HG03558 (cell line): ENCODE measurements around the gene GNG7.
"Not testable (repeated sequence)": the region's sequence is repeated elsewhere in the genome, so short reads cannot be mapped to it uniquely, and the experiment has no call there.

Experiments used
- ATAC-seq: cut with Tn5 transposase; IDR thresholded peaks from one replicate; pipeline ENCODE4 v1.9.1; 2021; ENCODE audit warnings: moderate number of reproducible peaks; ENCODE audit not compliant: unreplicated experiment; ENCODE audit errors: extremely low read depth

GNG7 gene

GRCh38 chr19:2527171-2527570 lies 175.3 kb downstream of the GNG7 start:
- ATAC-seq: no peak

DNA sequence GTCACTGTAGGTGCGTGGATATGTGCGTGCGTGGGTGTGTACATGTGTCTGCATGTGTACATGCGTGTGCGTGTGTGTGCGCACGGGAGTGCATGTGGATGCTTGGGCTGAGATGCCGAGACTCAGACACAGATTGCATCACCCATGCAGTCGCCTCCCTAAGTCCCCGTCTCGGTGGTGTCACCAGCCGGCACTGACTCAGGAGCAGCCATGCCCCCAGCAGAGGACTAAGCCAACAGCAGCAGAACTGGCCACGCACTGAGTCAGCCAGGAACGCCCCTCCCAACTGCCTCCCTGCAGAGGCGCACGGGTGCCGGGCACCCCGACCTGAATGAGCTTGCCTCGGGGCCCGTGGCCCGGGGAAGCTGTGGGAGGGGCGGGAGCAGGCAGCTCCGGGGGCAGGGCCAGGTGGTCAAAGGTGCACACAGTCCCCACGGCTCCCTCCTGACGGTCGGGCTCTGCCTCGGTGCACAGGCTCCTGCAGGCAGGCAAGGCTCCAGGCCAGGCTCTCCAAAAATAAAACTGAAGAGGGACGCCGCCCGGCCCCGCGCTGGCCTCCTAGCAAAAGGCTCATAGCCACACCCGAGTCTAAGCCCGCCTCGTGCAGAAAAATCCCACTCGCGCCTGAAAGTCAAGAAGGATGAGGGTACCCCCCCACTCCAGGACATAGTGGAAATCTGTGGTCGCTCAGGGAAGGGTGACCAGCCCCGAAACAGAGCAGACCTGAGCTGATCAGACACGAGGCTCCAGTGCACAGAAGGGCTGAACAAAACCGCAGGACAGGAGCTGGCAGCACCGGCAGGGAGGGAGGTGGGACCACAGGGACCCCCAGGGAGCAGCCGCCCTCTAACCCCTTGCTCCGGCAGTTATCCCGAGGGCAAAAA lies 177.4 kb downstream of the GNG7 start:
- ATAC-seq: no peak

- no peak for ATAC-seq
Measured at GRCh38 chr19:2524361-2524839, 178.1 kb downstream of the GNG7 start.

- no peak for ATAC-seq
Measured at GRCh38 chr19:2523630-2524311, 178.7 kb downstream of the GNG7 start.

GRCh38 chr19:2519482-2519881 lies 183.0 kb downstream of the GNG7 start:
- ATAC-seq: no peak

GRCh38 chr19:2518856-2519255 lies 183.6 kb downstream of the GNG7 start:
- ATAC-seq: not testable (repeated sequence)

- no peak for ATAC-seq
Measured at GRCh38 chr19:2517881-2518601, 184.5 kb downstream of the GNG7 start.

DNA sequence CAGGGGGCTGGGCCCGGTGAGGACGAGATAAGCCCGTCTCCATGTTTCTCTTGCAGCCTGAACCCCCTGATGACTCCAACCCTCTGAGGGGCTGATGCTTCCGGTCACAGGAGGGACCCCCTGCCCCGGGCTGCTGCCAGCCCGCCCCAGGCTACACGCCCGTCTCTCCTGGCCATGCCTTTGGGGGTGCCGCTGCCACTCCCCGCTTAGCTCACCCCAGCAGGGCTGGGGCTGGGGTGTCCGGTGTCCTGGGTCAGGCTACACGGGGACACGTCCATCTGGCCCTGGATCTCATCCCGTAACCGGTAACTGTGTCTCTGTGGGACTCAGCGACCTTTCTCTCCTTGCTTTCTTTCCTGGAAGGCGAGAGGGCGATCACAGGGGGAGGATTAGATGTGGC lies 185.8 kb downstream of the GNG7 start:
- ATAC-seq: no peak

DNA sequence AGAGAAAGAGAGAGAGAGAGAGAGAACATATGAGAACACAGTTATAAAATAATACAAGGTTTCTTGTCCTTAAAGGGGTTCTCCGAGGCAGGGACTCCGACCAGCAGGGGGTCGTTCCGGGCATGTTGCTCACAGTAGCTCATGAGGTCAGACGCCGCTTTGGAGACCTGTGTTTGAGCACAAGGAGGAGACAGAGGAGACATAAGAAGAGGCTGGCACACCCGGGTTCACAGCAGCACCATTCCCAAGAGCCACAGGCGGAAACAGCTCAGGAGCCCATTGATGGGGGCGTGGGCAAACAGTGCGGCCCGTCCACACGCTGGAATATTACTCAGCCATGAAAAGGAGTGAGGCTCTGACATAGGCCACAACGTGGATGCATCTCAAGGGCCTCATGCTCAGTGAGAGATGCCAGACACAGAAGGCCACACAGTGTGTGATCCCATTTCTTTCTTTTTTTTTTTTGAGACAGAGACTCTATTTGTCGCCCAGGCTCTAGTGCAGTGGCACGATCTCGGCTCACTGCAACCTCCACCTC lies 187.4 kb downstream of the GNG7 start:
- ATAC-seq: no peak

DNA sequence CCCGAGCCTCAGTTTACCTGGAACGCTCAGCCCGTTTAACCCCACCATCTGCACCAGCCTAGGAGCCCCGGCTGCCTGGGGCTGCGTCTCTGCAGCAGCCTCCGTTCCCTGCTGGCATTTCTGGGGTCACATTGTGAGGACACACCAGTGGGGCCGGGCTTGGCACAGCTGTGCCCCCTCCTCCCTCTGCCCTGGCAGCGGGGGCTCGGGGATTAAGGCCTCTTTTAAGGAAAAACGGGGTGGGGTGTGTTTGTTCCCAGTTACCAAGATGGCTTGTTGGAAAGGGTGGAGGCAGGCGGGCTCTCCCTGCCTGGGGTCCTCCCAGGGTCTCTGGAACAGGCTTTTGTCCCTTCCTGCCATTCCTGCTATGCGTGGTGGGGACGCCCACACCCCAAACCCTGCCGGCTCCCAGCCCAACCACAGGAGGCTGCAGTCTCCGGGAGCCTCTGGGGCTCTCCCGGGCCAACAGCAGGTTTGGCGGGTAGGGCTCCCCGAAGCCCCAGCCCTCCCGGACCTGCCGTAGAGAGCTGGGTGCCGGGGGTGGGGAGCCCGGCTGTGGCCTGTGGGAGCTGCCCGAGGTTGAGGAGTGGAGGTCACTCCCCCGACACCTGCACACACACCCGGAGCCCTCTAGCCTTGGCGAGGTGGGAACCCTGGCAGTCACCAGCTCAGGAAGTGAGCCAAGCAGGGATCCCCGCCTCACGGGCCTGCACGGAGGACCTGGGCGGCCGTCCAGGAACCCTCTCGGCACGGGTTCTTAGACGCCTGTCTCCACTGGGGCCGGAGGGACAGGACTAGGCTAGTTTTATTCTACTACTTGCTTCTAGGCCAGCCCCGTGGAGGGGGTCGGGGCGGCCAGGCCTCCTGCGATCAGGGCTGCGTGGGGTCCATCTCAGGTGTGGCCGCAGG lies 189.7 kb downstream of the GNG7 start:
- no peak for ATAC-seq

DNA sequence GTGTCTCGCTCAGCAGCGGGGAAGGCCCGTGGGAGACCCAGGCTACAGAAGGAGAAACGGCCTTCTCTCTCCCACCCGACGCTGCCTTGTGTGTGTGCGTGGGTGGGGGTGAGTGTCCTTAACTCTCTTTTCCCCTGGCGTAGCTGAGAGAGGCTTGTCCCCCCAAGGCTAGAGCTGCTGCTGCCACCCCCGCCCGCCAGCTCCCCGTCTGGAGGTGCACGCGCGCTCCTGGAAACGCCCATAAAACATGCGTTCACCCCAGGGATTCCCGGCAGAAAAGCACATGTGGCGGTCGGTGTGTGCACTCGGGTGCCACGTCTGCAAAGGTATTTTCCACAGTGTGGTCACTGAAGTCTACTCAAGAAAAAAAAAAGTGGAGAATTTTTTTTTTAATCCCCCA lies 190.5 kb downstream of the GNG7 start:
- no peak for ATAC-seq

- no peak for ATAC-seq
Measured at GRCh38 chr19:2511570-2511969, 190.9 kb downstream of the GNG7 start.

GRCh38 chr19:2509096-2509495 lies 193.4 kb downstream of the GNG7 start:
- ATAC-seq: no peak

DNA sequence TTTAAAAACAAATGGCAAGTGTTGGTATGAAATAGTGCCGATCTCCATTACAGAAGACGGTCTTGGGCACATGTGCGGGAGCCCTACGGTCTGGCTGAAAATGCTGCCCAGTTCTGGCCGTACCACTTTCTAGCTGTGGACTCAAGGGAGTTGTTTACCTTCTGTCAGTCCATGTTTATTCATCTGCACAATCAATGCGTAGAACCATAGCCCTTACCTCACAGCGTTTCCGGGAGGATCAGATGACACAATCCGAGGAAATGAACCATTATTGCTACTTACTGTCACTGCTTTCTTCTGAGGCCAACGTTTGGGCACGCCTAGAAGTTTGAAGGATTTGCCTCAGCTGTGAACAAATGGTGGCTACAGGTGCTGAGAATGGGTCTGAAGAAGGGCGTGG lies 195.4 kb downstream of the GNG7 start:
- no peak for ATAC-seq

GRCh38 chr19:2506656-2507055 lies 195.8 kb downstream of the GNG7 start:
- not testable (repeated sequence) for ATAC-seq

GRCh38 chr19:2503521-2504109 lies 198.9 kb downstream of the GNG7 start:
- ATAC-seq: no peak

GRCh38 chr19:2500841-2501261 lies 201.6 kb downstream of the GNG7 start:
- no peak for ATAC-seq

- ATAC-seq: no peak
Measured at GRCh38 chr19:2500156-2500555, 202.3 kb downstream of the GNG7 start.

GRCh38 chr19:2497186-2497585 lies 205.3 kb downstream of the GNG7 start:
- no peak for ATAC-seq
